HG03108 (cell line): ENCODE results near the gene TEX53.

Source experiments
- ATAC-seq: cut with Tn5 transposase; IDR thresholded peaks from one replicate; pipeline ENCODE4 v1.9.1; 2021; ENCODE audit warnings: moderate library complexity; ENCODE audit not compliant: unreplicated experiment

The TEX53 gene

GRCh38 chr9:114657705-114658104 is at the start of gene TEX53:
Gene TEX53 (minus strand): TSS chr9:114657805. CDS start chr9:114657774, 31 bp downstream.
- ATAC-seq, result no peak

- ATAC-seq, result no peak
Observed at GRCh38 chr9:114706711-114707110, 49.1 kb upstream of the TEX53 start.

- no peak for ATAC-seq
Observed at GRCh38 chr9:114701988-114702387, 44.4 kb upstream of the TEX53 start.

GRCh38 chr9:114697951-114698351 is 40.3 kb upstream of the TEX53 start:
- no peak for ATAC-seq

GRCh38 chr9:114696814-114697544 is 39.4 kb upstream of the TEX53 start:
- peak; percentile 68 for ATAC-seq

GRCh38 chr9:114695948-114696347 is 38.3 kb upstream of the TEX53 start:
- ATAC-seq, result no peak

- no peak for ATAC-seq
Observed at GRCh38 chr9:114694719-114695269, 37.2 kb upstream of the TEX53 start.

GRCh38 chr9:114694146-114694545 is 36.5 kb upstream of the TEX53 start:
- no peak for ATAC-seq

GRCh38 chr9:114693248-114693855 is 35.7 kb upstream of the TEX53 start:
- ATAC-seq, result no peak

- ATAC-seq, result no peak
Observed at GRCh38 chr9:114691956-114692295, 34.3 kb upstream of the TEX53 start.

- ATAC-seq, result peak; percentile 55
Observed at GRCh38 chr9:114691046-114691955, 33.7 kb upstream of the TEX53 start.

- no peak for ATAC-seq
Observed at GRCh38 chr9:114690308-114690707, 32.7 kb upstream of the TEX53 start.

- ATAC-seq, result no peak
Observed at GRCh38 chr9:114689813-114690212, 32.2 kb upstream of the TEX53 start.

GRCh38 chr9:114688909-114689610 is 31.5 kb upstream of the TEX53 start:
- ATAC-seq, result no peak

- no peak for ATAC-seq
Observed at GRCh38 chr9:114688379-114688778, 30.8 kb upstream of the TEX53 start.

- ATAC-seq, result no peak
Observed at GRCh38 chr9:114687034-114687433, 29.4 kb upstream of the TEX53 start.

GRCh38 chr9:114685951-114686350 is 28.3 kb upstream of the TEX53 start:
- ATAC-seq, result no peak

GRCh38 chr9:114684036-114684435 is 26.4 kb upstream of the TEX53 start:
- ATAC-seq, result no peak

- no peak for ATAC-seq
Observed at GRCh38 chr9:114682846-114683245, 25.2 kb upstream of the TEX53 start.

GRCh38 chr9:114681594-114682332 is 24.2 kb upstream of the TEX53 start, which contains the start of gene TEX48:
Gene TEX48 (minus strand): TSS chr9:114682192. CDS start chr9:114671723, 10,469 bp downstream.
- peak; percentile 72 for ATAC-seq
